Right kidney (tissue), 1 donor: ENCODE data around the gene SLC66A2.
"Not testable (repeated sequence)": the region's sequence is repeated elsewhere in the genome, so short reads cannot be mapped to it uniquely, and the experiment has no call there.

Experiments used
- DNase-seq: peaks from one replicate; pipeline ENCODE4 v3.0.0-alpha.2; 2016

SLC66A2 gene

DNA sequence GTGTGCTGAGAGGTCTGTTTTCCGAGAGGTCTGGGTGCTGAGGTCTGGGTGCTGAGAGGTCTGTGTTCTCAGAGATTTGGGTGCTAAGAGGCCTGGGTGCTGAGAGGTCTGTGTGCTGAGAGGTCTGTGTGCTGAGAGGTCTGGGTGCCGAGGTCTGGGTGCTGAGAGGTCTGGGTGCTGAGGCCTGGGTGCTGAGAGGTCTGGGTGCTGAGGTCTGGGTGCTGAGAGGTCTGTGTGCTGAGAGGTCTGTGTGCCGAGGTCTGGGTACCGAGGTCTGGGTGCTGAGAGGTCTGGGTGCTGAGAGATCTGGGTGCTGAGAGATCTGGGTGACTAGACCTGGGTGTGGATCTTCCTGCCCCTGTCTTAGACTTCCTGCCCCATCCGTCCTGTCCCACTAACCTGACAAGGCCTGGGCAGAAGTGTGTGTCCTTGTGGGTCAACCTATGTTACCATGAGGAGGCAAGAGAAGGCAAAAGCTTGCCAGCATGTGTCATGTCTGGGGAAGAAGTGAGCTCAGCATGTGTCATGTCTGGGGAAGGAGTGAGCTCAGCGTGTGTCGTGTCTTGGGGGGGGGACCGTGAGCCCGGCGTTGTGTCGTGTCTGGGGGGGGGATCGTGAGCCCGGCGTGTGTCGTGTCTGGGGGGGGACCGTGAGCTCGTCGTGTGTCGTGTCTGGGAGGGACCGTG, 84.4 kb downstream of the SLC66A2 start:
- no peak for DNase-seq

DNA sequence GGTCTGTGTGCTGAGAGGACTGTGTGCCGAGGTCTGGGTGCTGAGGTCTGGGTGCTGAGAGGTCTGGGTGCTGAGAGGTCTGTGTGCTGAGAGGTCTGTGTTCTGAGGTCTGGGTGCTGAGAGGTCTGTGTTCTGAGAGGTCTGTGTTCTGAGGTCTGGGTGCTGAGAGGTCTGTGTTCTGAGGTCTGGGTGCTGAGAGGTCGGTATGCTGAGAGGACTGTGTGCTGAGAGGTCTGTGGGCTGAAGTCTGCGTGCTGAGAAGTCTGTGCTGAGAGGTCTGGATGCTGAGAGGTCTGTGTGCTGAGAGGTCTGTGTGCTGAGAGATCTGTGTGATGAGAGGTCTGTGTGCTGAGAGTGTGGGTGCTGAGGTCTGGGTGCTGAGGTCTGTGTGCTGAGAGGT, 85.5 kb downstream of the SLC66A2 start:
- DNase-seq: not testable (repeated sequence)

DNA sequence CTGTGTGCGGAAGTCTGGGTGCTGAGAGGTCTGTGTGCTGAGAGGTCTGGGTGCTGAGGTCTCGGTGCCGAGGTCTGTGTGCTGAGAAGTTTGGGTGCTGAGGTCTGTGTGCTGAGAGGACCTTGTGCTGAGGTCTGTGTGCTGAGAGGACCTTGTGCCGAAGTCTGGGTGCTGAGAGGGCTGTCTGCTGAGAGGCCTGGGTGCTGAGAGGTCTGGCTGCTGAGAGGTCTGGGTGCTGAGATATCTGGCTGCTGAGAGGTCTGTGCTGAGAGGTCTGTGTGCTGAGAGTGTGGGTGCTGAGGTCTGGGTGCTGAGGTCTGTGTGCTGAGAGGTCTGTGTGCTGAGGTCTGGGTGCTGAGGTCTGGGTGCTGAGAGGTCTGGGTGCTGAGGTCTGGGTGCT, 86.5 kb downstream of the SLC66A2 start:
- DNase-seq: not testable (repeated sequence)

DNA sequence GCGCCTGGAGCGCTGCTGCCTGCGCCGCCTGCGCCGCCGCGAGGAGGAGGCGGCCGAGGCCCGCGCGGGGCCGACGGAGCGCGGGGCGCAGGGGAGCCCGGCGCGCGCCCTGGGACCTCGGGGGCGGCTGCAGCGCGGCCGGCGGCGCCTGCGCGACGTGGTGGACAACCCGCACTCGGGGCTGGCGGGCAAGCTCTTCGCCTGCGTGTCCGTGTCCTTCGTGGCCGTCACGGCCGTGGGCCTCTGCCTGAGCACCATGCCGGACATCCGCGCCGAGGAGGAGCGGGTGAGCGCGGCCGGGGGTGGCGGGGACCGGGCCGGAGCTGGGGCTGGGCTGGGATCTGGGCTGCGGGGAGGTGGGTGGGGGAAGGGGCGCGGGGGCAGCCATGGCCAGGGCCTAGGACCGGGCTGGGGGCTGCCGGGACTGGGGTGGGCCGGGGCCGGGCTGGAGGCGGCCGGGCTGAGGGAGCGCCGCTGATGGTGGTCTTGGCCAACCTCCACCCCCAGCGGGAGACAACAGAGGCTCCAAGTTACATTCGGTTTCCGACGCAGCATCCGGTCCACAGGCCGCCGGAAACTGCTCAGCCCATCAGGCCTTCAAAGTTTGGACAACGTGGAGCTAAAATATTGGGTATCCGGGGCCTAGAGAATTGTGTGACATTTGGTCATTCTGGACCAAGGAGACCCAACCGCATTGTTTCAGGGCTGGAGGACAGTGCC, 87.3 kb downstream of the SLC66A2 start:
- DNase-seq: no peak

DNA sequence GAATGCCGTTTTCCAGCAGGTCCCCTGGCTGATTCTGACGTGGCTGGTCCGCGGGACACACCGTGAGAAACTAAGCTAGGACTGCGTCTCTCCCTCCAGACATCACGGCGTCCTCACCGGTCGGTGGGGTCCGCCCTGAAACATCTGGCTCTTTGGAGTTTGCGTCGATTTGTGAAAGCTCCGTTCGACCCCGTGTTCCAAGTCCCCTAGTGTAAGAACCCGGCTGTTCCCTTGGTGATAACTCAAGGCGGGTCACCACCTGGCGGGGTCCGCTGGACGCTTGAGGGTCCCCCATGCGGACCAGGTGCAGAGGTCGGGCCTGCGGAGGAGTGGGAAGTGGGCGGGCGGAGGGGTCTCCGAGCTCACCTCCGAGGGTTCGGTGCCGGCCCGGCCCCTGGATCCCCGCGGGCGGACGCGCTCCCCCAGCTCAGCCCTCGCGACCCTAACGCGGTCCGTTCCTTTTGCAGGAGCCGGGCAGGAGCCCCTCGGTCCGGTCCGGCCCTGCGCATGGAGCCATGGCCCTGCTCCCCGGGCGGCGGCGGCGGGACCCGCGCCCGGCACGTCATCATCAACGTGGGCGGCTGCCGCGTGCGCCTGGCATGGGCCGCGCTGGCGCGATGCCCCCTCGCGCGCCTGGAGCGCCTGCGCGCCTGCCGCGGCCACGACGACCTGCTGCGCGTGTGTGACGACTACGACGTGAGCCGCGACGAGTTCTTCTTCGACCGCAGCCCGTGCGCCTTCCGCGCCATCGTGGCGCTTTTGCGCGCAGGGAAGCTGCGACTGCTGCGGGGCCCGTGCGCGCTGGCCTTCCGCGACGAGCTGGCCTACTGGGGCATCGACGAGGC, 88.1 kb downstream of the SLC66A2 start:
- DNase-seq: no peak

DNA sequence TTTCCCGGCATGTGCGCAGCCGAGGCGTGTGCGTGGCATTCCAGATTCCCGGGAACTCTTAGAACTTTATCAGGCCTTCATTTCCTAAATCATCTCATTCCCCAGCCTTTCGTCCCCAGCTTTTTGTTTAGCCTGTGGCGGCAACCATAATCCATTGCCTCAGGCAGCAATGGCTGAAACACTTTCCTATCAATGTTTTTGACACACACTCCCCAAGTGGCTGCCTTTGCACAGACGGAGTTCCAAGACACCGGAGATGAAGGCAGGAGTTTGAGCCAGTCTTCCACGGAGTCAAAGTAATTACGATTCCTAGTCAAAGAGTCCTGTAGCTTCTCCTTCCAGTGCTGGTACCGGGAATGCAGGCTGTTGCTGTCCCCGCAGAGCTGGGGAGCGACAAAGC, 88.9 kb downstream of the SLC66A2 start:
- DNase-seq: no peak

DNA sequence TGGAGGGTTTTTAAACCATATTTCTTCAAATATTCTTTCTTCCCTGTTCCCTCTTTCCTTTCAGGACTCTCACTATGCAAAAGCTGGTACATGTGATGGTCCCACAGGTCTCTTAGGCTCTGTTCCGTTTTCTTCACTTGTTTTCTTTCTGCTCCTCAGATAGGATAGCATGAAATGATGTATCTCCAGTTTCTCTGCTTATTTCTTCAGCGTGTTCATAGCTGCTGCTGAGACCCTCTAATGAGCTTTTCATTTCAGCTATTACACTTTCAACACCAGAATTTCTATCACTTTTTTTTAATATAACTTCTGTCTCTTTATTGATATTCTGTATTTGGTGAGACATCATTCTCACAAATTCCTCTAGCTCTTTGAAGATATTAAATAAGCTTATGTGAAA, 89.8 kb downstream of the SLC66A2 start:
- DNase-seq: no peak

DNA sequence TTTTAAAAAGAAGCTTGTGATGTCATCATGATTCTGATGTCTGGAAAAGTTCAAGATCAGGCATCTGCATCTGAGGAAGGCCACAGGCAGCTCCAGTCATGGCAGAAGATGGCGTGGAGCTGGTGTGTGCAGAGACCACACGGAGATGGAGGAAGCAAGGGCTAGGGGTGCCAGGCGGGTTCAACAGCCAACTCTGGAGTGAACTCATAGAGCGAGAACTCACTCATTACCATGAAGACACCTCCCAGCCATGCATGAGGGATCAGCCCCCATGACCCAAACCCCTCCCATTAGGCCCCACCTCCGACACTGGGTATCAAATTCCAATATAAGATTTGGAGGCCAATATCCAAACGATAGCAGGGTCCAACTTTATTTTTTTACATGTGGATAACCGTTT, 92.1 kb downstream of the SLC66A2 start:
- DNase-seq: no peak

DNA sequence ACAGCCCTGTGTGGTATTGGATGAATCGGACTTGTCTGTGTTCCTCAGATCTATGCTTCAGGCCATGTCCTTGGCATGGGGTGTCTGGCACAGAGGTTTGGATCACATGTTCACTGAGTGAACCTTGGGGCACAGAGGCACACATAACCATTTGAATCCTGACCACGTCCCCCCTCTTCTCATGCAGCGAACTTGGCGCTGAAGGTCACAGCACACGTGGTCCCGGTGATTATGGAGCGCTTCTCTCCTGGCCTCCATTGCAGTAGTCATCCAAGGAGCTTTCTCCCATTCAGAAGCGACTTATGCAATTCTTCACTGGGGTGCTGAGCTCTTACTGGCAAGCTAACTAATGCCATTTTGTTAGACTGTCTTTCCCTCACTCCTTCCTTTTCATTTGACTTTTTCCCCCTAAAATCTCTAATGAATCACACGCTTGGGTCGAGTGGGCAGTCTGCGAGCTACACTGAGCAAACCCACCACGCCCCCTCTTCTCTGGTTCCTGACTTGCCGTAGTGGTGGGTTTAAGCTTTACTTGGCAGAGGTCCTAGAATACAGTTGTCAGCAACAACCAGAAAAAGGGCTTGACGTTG, 94.3 kb downstream of the SLC66A2 start:
- peak; percentile 32 for DNase-seq

DNA sequence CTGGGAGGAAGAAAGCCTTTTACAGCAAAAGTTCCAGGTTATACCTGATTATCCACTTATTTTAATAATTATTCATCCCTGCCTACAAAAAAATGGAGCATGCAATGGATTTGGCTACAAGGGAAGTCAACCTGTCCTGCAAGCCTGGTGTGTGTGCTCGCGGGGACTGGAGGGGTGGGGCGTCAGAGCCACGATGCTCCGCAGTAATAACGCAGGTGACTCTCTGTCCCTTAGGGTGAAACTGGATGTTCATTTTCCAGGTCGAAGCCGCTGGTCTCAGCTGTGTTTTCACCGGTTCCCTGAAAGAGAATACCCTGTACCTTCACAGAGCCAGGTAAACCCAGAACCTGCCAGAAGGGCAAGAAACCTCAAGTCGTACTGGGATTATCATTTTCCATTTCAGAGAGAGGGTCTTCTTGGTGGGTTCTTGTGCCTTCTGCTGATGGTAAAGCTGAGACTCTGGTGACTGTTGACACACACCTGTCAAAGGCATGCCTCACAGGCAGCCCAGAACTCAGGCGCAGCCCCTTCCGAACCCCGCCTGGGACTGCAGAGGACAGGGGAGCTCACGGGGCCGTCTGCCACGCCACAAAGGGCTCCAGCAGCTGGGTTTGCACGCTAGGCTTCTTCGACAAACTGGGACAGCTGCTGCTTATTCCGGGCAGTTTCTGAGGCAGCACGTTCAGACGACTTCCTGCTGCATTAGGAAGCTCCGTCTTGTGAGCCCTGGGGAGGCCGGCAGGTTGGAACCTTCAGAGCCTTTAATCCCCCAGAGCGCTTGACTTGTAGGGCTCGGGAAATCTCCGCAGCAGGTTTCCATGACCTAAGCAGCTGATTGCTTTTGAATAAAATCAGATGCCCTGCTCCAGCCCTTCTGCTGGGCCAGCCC, 95.1 kb downstream of the SLC66A2 start:
- DNase-seq: peak; percentile 29

DNA sequence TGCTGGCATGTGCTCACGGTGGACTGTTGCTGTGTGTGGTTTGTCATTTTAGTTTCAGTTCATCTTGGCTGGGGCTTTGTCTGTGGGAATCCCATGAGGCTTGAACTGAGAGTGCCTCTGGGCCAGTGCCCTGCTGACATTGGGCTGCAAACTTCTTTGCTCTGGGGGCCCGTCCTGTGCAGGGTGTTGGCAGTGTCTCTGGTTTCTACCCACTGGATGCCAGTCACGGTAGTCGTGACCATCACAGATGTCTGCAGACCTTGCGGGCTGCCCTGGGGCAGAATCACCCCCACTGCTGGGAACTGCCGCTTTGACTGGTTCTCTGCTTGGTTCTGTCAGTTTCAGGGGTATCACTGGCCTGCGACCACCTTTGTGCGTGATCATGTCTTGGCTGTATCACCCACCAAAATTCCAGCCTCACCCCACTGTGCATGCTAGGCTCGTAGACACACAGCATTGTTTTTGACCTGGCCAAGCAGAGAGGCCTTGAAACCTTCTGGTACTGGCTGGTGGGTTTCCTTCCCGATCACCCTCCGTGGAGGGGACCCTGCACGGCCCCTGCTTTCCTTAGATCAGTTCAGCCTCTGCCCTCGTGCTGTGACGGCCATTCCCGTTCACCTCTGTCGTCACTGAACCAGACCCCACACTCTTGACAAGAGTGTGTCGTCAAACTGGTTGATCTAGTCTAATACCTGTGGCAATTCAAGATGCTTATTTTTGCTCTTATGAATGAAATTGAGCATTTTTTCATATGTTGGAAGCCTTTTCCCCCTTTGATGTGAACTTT, 96.1 kb downstream of the SLC66A2 start:
- DNase-seq: no peak

DNA sequence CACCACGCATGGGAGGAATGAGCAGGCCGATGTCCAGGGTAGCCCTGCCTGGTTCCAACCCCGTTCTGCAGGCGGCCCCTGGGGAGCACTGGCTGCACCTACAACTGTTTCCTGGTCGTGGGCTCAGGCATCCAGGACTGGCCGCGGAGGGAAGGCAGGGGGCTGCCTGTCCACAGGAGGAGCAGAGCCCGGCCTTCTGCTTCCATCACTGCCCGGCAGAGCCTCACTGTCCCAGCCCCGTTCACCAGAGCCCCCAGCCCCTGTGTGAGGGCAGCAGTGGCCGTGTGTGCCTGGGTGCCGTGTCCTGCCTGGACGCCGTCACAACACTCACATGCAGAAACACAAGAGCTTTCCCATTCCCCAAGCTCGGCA, 97.5 kb downstream of the SLC66A2 start:
- DNase-seq: no peak

DNA sequence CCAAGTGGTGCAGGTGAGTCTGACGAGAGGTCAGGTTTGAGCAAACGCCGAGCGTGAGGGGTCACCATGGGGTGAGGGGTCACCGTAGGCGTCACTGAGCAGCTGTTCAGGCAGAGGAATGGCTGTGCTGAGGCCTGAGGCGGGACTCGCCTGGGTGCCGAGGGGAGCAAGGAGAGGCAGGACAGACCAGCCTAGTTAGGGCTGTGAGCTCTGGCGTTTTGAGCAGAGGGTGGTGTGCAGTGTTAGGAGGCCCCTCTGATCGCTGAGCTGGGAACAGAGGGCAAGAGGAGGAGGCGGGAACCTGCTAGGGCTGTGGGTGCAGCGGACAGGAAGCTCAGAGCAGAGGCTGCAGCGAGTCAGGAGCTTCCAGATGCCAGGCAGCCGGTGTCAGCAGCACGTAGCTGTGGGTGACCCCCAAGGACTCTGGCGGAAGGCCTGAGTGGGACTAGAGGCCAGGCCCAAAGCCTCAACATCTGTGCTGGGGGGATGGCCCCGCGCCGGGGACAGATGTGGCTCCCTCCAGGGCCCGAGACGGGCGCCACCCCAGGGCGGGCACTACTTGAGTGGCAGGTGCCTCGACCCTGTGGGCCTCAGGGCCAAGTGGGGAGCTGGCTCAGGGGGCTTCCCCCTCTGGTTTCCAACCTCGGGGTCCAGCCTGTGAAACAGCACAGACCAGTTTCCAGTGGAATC, 98.0 kb downstream of the SLC66A2 start:
- DNase-seq: no peak

DNA sequence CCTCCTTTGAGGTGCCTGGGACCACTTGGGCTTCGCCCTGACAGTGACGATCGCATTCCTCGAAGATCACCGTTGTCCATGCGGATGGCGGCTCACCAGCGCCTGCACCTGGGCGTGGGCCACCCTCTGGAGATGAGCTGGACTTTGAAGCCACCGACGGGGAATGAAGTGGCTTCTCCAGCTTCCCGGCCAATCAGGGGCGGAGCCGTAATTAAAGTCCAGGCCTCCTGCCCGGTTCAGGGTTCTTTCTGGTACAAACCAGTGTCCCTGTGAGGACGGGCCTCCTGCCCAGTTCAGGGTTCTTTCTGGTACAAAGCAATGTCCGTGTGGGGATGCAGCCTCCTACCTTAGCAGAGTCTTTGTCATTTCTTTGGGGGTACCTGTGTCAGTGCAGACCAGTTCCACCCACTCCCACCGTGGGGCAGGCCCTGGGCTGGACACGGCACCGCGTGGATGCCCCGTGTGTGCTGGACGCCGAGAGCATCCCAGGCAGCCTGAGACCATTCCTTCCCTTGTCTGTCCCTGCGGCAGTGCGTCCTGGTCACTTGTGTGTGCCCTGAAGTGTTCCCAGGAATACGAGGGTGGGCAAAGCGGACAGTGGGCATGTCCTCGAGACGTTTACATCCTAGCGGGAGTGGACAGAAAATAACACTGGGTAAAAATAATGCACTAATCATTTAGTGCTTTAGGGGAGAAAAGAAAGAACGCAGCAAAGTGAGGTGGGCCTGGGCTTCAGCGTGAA, 98.7 kb downstream of the SLC66A2 start:
- DNase-seq: no peak
